Thyroid gland (tissue), 4 donors: Measurements from ENCODE around the gene TRIM52.

Source experiments
- CTCF ChIP-seq, 6 experiments: fragments of 200-600 bp in 3 of 6; fragments of 450-650 bp in 3 of 6; sonication (generic) in 3 of 6; IDR thresholded peaks; one replicate each; pipeline ENCODE4 v1.5.1; 2016 to 2019; ENCODE audit warnings: antibody characterized with exemption in 6 of 6, mild to moderate bottlenecking in 2 of 6, inconsistent platforms in 1 of 6, moderate library complexity in 1 of 6
- POLR2A ChIP-seq, 2 donors: fragments of 450-650 bp; IDR thresholded peaks; one replicate each; pipeline ENCODE4 v1.6.1; 2017; ENCODE audit warnings: antibody characterized with exemption in 2 of 2, mild to moderate bottlenecking in 2 of 2, moderate library complexity in 1 of 2

DNA sequence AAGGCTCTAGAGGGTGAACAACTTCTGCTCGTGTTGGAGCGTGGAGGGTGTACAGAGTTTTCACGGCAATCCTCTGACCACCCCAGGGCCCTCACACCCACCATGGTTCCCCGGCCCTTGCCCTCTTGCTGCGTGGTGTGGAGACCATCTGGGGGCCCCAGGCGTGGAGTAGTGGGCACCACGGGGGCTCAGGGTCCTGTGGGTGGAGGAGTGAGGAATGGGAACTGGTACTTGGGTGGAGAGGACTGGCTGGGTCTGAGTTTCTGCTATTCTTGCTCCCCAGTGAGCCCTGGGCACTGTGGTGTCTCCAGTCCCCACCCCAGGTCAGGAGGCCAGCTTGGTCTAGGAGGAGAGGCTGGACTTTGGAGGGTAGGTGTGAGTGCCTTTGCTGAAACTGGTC is 21.9 kb upstream of the TRIM52 start:
- TF ChIP-seq CTCF (IDR thresholded peaks at IDR 0.05) (no peak), POLR2A (IDR thresholded peaks at IDR 0.05) (no peak)
